Measurements from ENCODE around the gene KRT2. TPM values are rescaled to one million over a fixed set of nuclear protein-coding genes. Genes with fewer than 3 reads are reported as not detected.

The KRT2 gene
- total RNA-seq, 6 experiments from 2014 or later: not detected

DNA sequence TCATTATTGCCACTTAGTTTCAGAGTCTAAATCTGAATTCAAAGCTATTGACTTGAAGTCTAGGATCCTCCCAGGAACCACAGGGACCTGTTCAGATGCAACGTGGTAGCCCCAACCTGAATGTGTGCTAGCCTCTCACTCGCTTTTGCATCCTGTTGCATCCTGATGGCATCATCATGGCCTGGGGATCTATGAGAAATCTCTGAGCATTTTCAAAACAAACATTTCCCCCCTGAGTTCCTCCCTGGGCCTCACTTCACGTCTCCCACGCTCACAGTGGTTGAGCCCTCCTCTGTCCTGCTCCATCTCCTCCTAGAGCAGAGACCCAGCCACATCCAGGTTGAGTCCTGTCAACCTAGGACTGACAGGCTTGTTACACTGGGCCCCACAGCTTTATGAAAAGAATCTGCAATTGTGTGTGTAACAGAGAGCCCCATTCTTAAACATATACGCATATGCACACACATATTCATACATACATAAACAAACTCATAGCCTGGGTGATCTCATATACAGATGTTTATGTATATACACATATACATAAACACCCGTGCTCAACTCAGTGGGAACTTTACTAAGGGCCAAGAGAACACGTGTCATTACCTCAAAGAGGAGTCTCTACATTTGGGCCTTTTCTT, 45.3 kb downstream of the KRT2 start:
- ATAC-seq: no peak
- Histone ChIP-seq H3K27ac (no peak overlapping the region), H3K4me1 (no peaks in the 10 kb centered on the region), H3K36me3 (no peaks in the 10 kb centered on the region), H3K4me3 (no peak overlapping the region), H3K27me3 (no peaks in the 10 kb centered on the region), H3K9me3 (no peaks in the 10 kb centered on the region)
- TF ChIP-seq, protein P1, sequence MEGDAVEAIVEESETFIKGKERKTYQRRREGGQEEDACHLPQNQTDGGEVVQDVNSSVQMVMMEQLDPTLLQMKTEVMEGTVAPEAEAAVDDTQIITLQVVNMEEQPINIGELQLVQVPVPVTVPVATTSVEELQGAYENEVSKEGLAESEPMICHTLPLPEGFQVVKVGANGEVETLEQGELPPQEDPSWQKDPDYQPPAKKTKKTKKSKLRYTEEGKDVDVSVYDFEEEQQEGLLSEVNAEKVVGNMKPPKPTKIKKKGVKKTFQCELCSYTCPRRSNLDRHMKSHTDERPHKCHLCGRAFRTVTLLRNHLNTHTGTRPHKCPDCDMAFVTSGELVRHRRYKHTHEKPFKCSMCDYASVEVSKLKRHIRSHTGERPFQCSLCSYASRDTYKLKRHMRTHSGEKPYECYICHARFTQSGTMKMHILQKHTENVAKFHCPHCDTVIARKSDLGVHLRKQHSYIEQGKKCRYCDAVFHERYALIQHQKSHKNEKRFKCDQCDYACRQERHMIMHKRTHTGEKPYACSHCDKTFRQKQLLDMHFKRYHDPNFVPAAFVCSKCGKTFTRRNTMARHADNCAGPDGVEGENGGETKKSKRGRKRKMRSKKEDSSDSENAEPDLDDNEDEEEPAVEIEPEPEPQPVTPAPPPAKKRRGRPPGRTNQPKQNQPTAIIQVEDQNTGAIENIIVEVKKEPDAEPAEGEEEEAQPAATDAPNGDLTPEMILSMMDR (IDR thresholded peaks at IDR 0.05): no peak
- no peak for TF ChIP-seq POLR2A (IDR thresholded peaks at IDR 0.05)
- no peak for DNase-seq
- intact Hi-C loops (cut with DNase I): no loop called here
- WGBS (ENCODE audit: insufficient coverage, low coverage, low lambda C conversion rate, missing lambda C conversion rate): 68% methylated on average over 7 of the region's 7 CpGs

DNA sequence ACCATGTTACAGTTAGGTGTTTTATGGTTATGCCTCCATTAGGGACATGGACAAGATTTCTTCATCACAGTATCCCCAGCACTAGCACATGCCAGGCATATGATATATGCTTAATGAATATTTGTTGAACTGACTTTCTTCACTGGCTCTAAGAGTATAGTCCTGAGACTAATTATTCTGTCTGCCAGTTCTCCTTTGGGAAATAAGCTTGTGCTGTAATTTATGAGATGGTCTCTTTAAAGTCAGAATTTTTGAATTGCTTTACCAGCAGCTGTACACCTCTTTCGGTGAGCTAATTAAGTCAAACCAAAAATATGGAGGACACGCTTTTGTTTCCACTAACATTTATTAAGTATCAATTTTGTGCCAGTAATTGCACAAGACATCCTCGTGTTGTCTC, 45.9 kb downstream of the KRT2 start:
- no peak for ATAC-seq
- DNase-seq: no peak
- no peaks in the 10 kb centered on the region for H3K4me1 ChIP-seq
- no peak for TF ChIP-seq POLR2A (IDR thresholded peaks at IDR 0.05)
- TF ChIP-seq, protein P1 (IDR thresholded peaks at IDR 0.05): no peak
- 31% methylated on average over 3 of the region's 3 CpGs for WGBS (ENCODE audit: insufficient coverage, low coverage, low lambda C conversion rate, missing lambda C conversion rate)
- H3K9me3 ChIP-seq: no peaks in the 10 kb centered on the region
- intact Hi-C loops (cut with DNase I): no loop called here
- no peak overlapping the region for H3K4me3 ChIP-seq
- H3K27ac ChIP-seq: no peak overlapping the region
- no peaks in the 10 kb centered on the region for H3K36me3 ChIP-seq
- H3K27me3 ChIP-seq: peaks cover 0 to 6% of the 10 kb centered on the region in 2 donors

DNA sequence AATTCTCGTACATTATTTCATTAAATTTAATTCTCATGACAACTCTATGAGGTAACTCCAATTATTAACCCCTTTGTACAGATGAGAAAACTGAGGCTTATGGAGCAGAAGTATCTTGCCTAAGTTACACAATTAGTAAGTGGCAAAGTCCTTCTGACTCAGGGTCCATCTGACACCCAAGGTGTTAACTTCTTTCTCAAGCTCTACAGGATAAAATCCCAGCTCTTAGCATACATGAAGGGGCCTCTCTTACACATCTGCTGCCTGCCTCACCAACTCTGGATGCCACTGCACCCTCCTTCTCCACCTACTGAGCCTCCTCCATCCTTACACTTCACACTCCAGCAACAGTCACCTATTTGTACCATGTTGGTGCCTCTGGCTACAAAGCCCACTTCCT, 46.5 kb downstream of the KRT2 start:
- Histone ChIP-seq H3K36me3 (no peaks in the 10 kb centered on the region), H3K4me3 (no peak overlapping the region), H3K9me3 (no peaks in the 10 kb centered on the region), H3K27ac (no peak overlapping the region), H3K27me3 (peaks cover 0 to 9% of the 10 kb centered on the region in 2 donors), H3K4me1 (no peaks in the 10 kb centered on the region)
- no peak for DNase-seq
- no peak for ATAC-seq
- intact Hi-C loops (cut with DNase I): no loop called here
- TF ChIP-seq, protein P1 (IDR thresholded peaks at IDR 0.05): no peak
- TF ChIP-seq POLR2A (IDR thresholded peaks at IDR 0.05): no peak
- 61% methylated on average over 1 of the region's 1 CpG for WGBS (ENCODE audit: insufficient coverage, low coverage, low lambda C conversion rate, missing lambda C conversion rate)

DNA sequence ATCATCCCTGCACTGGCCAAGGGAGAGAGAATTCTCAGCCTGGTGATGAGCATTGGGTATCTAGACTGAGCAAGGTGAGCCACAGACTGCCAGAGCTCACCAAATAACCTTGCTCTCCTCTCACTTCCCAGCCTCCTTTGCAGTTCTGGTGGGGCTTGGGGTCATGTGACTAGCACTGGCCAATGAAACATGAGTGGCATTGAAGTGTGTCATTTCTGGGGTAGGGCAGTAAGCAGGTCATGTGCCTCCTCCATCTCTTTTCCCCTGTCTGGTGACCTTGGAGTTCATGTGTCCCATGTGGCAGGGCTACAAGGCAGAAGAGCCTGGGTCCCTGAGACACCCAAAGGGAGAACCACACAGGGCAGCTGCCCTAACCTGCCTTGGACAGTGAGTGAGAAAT, 47.2 kb downstream of the KRT2 start:
- Histone ChIP-seq H3K36me3 (no peaks in the 10 kb centered on the region), H3K4me3 (no peak overlapping the region), H3K27ac (no peak overlapping the region), H3K27me3 (peaks cover 0 to 9% of the 10 kb centered on the region in 2 donors), H3K9me3 (no peaks in the 10 kb centered on the region), H3K4me1 (no peaks in the 10 kb centered on the region)
- ATAC-seq: no peak
- TF ChIP-seq POLR2A (IDR thresholded peaks at IDR 0.05): no peak
- TF ChIP-seq, protein P1 (IDR thresholded peaks at IDR 0.05): no peak
- no peak for DNase-seq
- intact Hi-C loops (cut with DNase I): no loop called here

DNA sequence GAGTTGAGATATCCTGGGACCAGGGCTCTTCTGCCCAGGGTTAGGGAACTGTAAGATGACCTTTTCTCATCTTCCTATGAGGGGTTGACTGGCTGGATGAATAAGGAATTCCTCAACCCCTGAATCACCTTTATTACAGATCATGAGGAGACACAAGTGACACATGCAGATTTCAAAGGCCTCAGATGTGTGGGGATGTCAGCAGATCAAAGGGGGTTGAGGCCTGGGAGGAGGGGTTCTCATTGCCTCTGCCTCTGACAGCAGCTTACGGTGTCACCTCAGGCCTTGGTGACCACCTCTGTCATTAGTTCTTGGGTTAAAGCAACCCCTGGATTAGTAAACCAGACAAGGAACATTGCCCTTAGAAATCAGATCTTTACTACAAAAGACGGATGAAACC, 48.7 kb downstream of the KRT2 start:
- WGBS (ENCODE audit: insufficient coverage, low coverage, low lambda C conversion rate, missing lambda C conversion rate): 94% methylated on average over 2 of the region's 2 CpGs

More for the DNA sequence above, 48.7 kb downstream of the KRT2 start:
- no peak for DNase-seq
- intact Hi-C loops (cut with DNase I): no loop called here
- Histone ChIP-seq H3K27ac (no peak overlapping the region), H3K4me3 (no peak overlapping the region), H3K27me3 (peaks cover 0 to 9% of the 10 kb centered on the region in 2 donors), H3K9me3 (no peaks in the 10 kb centered on the region), H3K36me3 (no peaks in the 10 kb centered on the region), H3K4me1 (no peaks in the 10 kb centered on the region)
- ATAC-seq: no peak
- TF ChIP-seq POLR2A (IDR thresholded peaks at IDR 0.05): no peak
- TF ChIP-seq, protein P1 (IDR thresholded peaks at IDR 0.05): no peak
